Activated B cell treated with CpG ODN at 0.5 μM for 24 hours (primary cell): ENCODE results near the gene PCNX4. TPM values are rescaled to one million over a fixed set of nuclear protein-coding genes. Genes with fewer than 3 reads are reported as not detected.

ENCODE experiments used
- ATAC-seq: fragments of 200-7000 bp; cut with Tn5 transposase; one replicate; pipeline ENCODE4 v1.10.0; 2021; ENCODE audit warnings: low read depth, mild to moderate bottlenecking, moderate library complexity
- CTCF ChIA-PET: fragments of 350-600 bp; sonication (Branson Sonifier 250); formaldehyde crosslinking; loops from one replicate; lab custom pipeline; 2021; ENCODE audit warnings: antibody characterized with exemption; lab: Charles Lee
- POLR2A ChIA-PET: fragments of 350-600 bp; sonication (Branson Sonifier 250); formaldehyde crosslinking; loops from one replicate; lab custom pipeline; 2021; ENCODE audit warnings: antibody characterized with exemption; lab: Charles Lee
- DNase-seq: peaks from one replicate; pipeline ENCODE4 v3.0.0; 2022
- H3K27ac Mint-ChIP-seq: one replicate; pipeline ENCODE4 v1.8.0; 2020; ENCODE audit warnings: mixed read lengths
- H3K27me3 Mint-ChIP-seq: one replicate; pipeline ENCODE4 v1.8.0; 2021; ENCODE audit warnings: mixed read lengths
- H3K36me3 Mint-ChIP-seq: one replicate; pipeline ENCODE4 v1.8.0; 2021; ENCODE audit warnings: low read depth, mixed read lengths
- H3K4me1 Mint-ChIP-seq: one replicate; pipeline ENCODE4 v1.8.0; 2021; ENCODE audit warnings: mixed read lengths
- H3K4me3 Mint-ChIP-seq: one replicate; pipeline ENCODE4 v1.8.0; 2020; ENCODE audit warnings: mild to moderate bottlenecking, mixed read lengths
- H3K9me3 Mint-ChIP-seq: one replicate; pipeline ENCODE4 v1.8.0; 2020; ENCODE audit warnings: mixed read lengths
- CTCF ChIP-seq: fragments of 200-600 bp; IDR thresholded peaks from one replicate; pipeline ENCODE4 v1.8.0; 2022; ENCODE audit warnings: antibody characterized with exemption, mild to moderate bottlenecking
- intact Hi-C: fragments of 100-400 bp; cut with micrococcal nuclease; formaldehyde crosslinking; loops from one replicate; pipeline ENCODE4 v1.15.1; 2024
- total RNA-seq: library from RNA; stranded (reverse); gene quantifications from 2 replicates; pipeline ENCODE4 v1.2.3, GENCODE V29; 2022

PCNX4 gene
- total RNA-seq, 1 donor from 2014 or later: 41.4 TPM

GRCh38 chr14:60179431-60179869 is 87.7 kb downstream of the PCNX4 start:
- ChIA-PET POLR2A (no interaction called here), CTCF (interaction anchor here (9.5 kb wide), 1 partner anchor 215 kb away, joined by 171 read pairs; no protein-coding TSS in a partner anchor)
- Mint-ChIP-seq H3K27me3 (no peaks in the 10 kb centered on the region), H3K4me3 (no peak overlapping the region), H3K9me3 (peaks cover 9% of the 10 kb centered on the region), H3K36me3 (no peaks in the 10 kb centered on the region), H3K27ac (no peak overlapping the region), H3K4me1 (peaks cover 21% of the 10 kb centered on the region)
- no peak for TF ChIP-seq CTCF
- DNase-seq (no peak), ATAC-seq (no peak)
- intact Hi-C loops: no loop called here

- CTCF ChIA-PET: interaction anchor here (0.7 to 9.5 kb wide), 18 partner anchors 9 to 1070 kb away, joined by 3 to 171 read pairs (median 4); partner anchors contain the start of genes DHRS7, JKAMP and L3HYPDH
- no peaks in the 10 kb centered on the region for H3K27me3 Mint-ChIP-seq
Observed at GRCh38 chr14:60183138-60183537, 91.4 kb downstream of the PCNX4 start.

GRCh38 chr14:60183741-60184140 is 92.0 kb downstream of the PCNX4 start:
- CTCF ChIA-PET: interaction anchor here (0.7 to 9.5 kb wide), 24 partner anchors 9 to 1069 kb away, joined by 3 to 171 read pairs (median 3); partner anchors contain the start of genes DHRS7, JKAMP and L3HYPDH
- TF ChIP-seq CTCF: no peak
- intact Hi-C loops: loop anchor here (1.0 to 10.0 kb wide), 13 partner anchors 18 to 1679 kb away; partner anchors contain the start of genes CCDC175, DHRS7 and PCNX4
- ATAC-seq: peak; percentile 21
- Mint-ChIP-seq H3K27ac (peak overlapping the region; percentile 87), H3K27me3 (no peaks in the 10 kb centered on the region), H3K4me3 (peak overlapping the region; percentile 82), H3K9me3 (peaks cover 6% of the 10 kb centered on the region), H3K36me3 (no peaks in the 10 kb centered on the region), H3K4me1 (peaks cover 17% of the 10 kb centered on the region)
- POLR2A ChIA-PET: interaction anchor here (1.0 to 3.4 kb wide), 5 partner anchors 9 to 91 kb away, joined by 3 to 22 read pairs (median 5); partner anchors contain the start of genes DHRS7, PCNX4 and PPM1A
- no peak for DNase-seq

More at GRCh38 chr14:60183138-60183537, 91.4 kb downstream of the PCNX4 start:
- no peak overlapping the region for H3K4me3 Mint-ChIP-seq
- no peaks in the 10 kb centered on the region for H3K36me3 Mint-ChIP-seq
- peaks cover 7% of the 10 kb centered on the region for H3K9me3 Mint-ChIP-seq
- peaks cover 17% of the 10 kb centered on the region for H3K4me1 Mint-ChIP-seq
- H3K27ac Mint-ChIP-seq: peak overlapping the region; percentile 87
- ATAC-seq: no peak
- DNase-seq: no peak
- TF ChIP-seq CTCF: no peak
- intact Hi-C loops: loop anchor here (5.0 to 10.0 kb wide), 4 partner anchors 149 to 1678 kb away; partner anchors contain the start of gene CCDC175
- POLR2A ChIA-PET: interaction anchor here (0.7 to 3.4 kb wide), 5 partner anchors 9 to 67 kb away, joined by 3 to 22 read pairs (median 4); partner anchors contain the start of genes DHRS7 and PPM1A

- CTCF ChIA-PET: interaction anchor here (0.8 to 9.5 kb wide), 25 partner anchors 10 to 700 kb away, joined by 3 to 171 read pairs (median 3); partner anchors contain the start of genes CCDC175, DHRS7, JKAMP and L3HYPDH
- intact Hi-C loops: loop anchor here (1.0 to 10.0 kb wide), 13 partner anchors 19 to 1680 kb away; partner anchors contain the start of genes CCDC175, DHRS7 and PCNX4
- Mint-ChIP-seq H3K4me3 (peak overlapping the region; percentile 82), H3K4me1 (peaks cover 17% of the 10 kb centered on the region), H3K27me3 (no peaks in the 10 kb centered on the region), H3K9me3 (peaks cover 6% of the 10 kb centered on the region), H3K36me3 (no peaks in the 10 kb centered on the region), H3K27ac (peak overlapping the region; percentile 87)
- POLR2A ChIA-PET: interaction anchor here (1.0 to 3.4 kb wide), 5 partner anchors 10 to 92 kb away, joined by 3 to 22 read pairs (median 5); partner anchors contain the start of genes DHRS7, PCNX4 and PPM1A
- ATAC-seq (peak; percentile 56), DNase-seq (no peak)
- TF ChIP-seq CTCF: peak; percentile 89
Observed at GRCh38 chr14:60184146-60184904, 92.6 kb downstream of the PCNX4 start.
